Lung microvascular endothelial cell (primary cell): ENCODE data around the gene ATP2B3. TPM values are rescaled to one million over a fixed set of nuclear protein-coding genes. Genes with fewer than 3 reads are reported as not detected.

Experiments used
- DNase-seq, 2 donors: peaks; one replicate each; pipeline versions ENCODE4 v3.0.0 to v3.0.0-alpha.2; 2010; ENCODE audit warnings: low read depth in 2 of 2
- total RNA-seq: library from RNA; depleted of rRNA; stranded (reverse); fragments of >200 nt; gene quantifications from 2 replicates; pipeline ENCODE4 v1.2.1, GENCODE V29; 2014

The ATP2B3 gene
- total RNA-seq, 1 donor from 2014 or later = not detected

DNA sequence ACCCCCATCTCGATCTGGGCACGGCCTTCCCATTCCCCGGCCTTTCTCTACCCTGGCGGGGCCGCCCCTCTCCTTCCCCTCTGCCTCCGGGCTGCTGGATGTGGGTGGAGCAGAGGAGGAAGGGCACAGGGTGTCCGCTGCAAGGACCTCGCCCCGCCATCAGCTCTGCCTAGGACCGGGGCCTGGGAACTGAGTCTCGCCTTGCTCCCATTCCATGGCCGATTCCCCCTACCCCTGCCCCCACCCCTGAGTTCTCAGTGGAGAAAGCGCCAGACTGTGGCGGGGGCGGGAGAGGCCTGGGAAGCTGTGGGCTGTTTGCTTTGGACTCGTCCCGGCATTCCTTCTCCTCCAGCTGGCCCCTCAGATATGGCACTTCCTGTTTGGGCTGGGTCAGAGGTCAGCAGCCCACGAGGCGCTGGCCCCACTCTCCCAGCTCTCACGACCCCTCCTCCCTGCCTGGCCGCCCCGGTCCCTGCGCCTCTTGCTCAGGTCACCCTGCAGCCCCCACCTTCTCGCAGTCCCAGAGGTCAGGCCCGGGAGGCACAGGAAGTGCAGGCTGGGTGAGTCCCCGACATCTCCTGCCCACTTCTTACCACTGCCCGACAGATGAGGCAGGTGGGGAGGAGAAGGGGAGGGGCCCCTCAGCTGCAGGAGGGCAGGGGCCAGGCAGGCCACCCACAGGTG is 29.1 kb upstream of the ATP2B3 start:
- DNase-seq = peak; percentile 29 to 77

DNA sequence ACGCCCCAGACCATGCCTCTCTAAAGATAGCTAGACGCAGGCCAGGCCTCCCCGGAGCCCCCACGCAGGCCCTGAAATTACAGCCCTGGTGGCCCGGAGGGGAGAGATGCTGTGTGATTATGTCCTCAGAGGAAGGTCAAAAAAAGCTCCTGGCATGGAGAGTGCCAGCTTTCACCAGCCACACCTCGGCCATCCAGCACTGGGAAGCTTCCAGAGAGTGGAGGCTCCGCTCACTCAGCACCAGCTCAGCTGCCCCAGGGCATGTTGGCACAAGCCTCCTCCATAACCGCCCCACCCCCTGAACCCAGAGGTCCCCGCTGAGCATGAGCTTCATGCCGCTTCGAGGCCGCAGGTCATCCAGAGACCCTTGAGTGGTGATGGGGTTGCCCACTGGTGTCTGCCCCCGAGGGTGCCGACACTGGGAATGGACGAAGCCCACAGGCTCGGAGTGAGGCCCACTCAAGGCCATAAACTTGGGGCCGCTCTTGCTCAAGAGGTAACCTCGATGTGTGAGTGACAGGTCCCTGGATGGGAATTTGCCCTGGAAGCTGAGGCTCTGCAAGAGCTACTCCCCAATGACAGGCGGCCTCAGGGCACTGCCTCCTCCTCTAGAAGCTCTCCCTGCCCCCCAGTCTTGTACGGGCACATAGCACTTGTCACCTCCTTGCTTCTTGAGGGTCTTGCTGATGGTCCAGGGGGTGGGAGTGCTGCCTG is 27.1 kb upstream of the ATP2B3 start:
- no peak for DNase-seq

DNA sequence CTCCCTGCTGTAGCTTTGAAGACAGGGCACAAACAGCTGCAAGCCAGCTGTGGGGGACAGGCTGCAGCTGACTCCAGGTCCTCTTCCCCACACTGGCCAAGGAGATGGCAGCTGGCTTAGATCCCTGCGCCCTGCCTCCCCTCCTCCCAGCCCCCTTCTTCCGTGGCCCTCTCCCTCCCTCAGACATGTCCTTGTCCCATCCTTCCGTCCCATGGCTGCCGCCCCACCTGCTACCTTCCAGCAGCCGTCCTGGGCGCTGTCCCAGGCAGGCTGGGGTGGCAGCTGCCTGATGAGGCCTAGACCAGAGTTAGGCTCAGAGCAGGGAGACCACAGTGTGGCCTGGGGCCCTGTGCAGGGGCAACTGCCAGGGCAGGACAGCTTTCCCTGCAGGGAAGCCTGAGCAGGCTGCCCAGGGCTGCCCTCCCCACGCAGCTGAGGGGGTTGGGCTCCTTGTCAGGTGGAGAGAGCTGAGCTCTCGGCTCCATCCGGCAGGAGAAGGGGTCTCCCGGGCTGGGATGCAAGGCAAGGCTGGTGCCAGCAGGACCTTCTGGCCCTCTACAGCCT is 26.0 kb upstream of the ATP2B3 start:
- no peak for DNase-seq

DNA sequence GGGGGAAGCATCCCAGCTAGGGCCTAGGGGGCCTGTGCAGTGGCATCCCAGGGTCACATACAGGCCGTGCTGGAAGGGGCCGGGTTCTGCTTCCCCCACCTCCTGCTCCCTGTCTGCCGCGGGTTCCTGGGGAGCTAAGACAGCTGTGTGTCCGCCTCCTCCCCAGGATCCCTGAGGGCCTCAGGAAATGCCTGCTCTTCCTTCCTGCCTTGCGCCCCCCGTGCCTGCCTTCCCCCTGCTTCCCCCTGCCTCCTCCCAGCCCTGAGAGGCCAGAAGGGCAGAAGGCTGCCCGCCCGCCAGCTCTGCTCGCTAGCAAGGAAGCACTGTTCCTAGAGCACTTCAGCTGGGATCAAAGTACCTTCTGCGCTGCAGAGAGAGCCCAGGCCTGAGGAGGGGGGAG is 25.5 kb upstream of the ATP2B3 start:
- peak in 1 of 2 donors; percentile 10 for DNase-seq

DNA sequence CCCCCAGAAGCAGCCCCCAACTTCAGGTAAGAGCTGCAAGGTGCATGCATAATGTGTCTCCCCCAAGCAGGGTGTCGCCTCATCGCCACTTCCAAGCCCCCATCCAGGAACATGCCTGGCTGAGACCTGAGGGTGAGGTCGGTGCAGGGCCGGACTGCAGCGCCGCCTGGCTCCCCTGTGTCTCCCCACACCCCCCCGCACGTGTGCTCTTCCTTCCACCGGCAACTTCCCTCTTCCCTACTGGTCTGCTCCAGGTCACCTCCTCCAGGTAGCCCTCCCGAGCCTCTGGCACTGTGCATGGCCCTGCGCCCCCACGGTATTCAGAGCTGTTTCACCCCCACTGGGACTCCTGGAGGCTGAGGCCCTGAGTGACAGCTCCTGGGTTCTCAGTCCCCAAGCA is 24.9 kb upstream of the ATP2B3 start:
- no peak for DNase-seq

DNA sequence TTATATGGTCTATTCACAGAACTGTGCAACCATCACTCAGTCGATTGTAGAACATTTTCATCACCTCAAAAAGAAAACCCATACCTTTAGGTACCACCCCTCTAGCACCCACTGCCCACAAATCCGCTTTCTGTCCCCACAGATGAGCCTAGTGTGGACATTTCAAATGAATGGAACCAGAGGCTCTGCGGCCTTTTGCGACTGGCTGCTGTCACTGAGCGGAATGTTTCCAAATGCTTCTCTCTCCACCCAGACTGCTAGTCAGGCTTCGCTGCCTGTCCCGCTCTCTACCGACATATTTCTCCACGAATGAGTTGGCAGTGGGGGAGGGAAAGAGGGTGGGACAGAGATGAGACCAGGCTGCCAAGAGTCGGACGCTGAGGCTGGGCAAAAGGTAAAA is 24.4 kb upstream of the ATP2B3 start:
- DNase-seq = no peak

GRCh38 chrX:153494061-153494460 is 23.4 kb upstream of the ATP2B3 start:
- no peak for DNase-seq

GRCh38 chrX:153494541-153495361 is 22.7 kb upstream of the ATP2B3 start, which contains the start of gene BGN:
TSS of gene BGN (plus strand) at chrX:153494980. CDS start at chrX:153504632, 9,652 bp downstream.
- peak; percentile 52 to 81 for DNase-seq

GRCh38 chrX:153495362-153495751 is 22.1 kb upstream of the ATP2B3 start:
- DNase-seq = peak in 1 of 2 donors; percentile 10

DNA sequence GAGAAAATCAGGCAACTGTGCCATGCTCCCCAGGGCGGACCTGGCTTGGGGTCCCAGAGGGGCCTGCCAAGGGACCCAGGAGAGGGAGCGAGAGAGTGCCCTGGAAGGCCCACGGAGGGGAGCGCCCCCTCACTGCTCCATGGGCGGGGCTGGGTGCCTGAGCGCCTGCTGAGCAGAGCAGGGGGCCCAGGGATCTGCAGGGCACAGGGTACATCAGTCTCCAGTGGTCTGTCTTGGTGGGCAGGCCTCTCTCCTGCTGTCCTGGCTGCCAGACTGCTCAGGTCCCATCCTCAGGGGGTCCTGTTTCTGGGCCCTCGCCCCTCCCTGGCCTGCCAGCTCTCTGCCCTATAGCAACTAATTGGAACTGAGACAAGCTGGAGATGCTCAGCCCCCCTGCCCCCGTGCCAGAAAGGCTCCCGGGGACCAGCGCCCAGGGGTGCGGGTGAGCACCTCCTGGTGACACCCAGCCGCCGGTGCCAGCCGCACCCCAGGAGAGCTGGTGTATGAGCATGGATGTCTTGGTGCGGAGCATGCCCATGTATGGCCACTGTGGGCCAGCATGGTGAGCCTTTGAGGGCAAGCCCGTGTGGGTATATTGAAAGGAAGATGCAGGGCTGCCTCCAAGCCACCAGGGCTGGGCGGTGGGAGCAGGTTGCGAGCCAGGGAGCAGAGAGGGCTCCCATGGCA is 21.4 kb upstream of the ATP2B3 start:
- no peak for DNase-seq

- no peak for DNase-seq
These were observed 20.9 kb upstream of the ATP2B3 start for GRCh38 chrX:153496590-153496959.

GRCh38 chrX:153498453-153498852 is 19.0 kb upstream of the ATP2B3 start:
- no peak for DNase-seq

- no peak for DNase-seq
These were observed 18.1 kb upstream of the ATP2B3 start for GRCh38 chrX:153499341-153499740.

- DNase-seq = no peak
These were observed 17.6 kb upstream of the ATP2B3 start for GRCh38 chrX:153499876-153500275.

- no peak for DNase-seq
These were observed 16.7 kb upstream of the ATP2B3 start for GRCh38 chrX:153500676-153501280.

GRCh38 chrX:153501530-153501929 is 15.9 kb upstream of the ATP2B3 start:
- DNase-seq = no peak

GRCh38 chrX:153502131-153502530 is 15.3 kb upstream of the ATP2B3 start:
- no peak for DNase-seq

GRCh38 chrX:153502796-153503195 is 14.6 kb upstream of the ATP2B3 start:
- no peak for DNase-seq

DNA sequence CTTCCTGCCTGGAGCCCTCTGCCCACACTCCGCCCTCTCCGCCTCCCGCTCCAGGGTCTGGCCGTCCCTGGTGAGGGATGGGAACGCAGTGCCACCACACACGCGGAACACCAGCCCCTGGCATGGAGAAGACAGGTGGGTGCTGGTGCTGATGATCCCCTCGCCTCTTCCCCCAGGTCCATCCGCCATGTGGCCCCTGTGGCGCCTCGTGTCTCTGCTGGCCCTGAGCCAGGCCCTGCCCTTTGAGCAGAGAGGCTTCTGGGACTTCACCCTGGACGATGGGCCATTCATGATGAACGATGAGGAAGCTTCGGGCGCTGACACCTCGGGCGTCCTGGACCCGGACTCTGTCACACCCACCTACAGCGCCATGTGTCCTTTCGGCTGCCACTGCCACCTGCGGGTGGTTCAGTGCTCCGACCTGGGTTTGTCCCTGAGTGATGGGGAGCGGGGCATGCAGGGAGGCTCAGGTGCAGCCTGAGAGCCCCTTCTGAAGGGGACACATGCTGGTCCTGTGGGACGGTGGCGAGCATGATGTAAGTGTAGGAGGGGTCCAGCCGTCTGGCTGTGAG is 12.9 kb upstream of the ATP2B3 start:
- DNase-seq = no peak

DNA sequence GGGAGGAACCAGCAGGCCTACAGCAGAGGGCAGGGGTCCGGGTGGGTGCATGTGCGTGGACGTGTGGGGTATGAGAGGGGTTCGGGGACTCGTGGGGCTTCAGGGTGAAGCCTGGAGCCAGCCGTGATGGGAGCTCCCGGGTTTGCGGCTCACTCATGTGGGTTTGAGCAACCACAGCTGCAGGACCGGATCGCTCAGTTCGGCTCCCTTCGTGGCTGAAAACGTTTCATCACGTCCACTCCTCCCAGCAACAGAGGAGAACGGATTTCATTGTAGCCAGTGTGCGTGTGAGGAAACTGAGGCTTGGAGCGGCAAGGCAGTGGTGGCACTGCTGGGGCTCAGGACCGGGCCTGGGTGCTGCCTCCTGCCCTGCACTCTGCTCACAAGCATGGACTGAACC is 12.1 kb upstream of the ATP2B3 start:
- DNase-seq = no peak
